Endothelial cell of umbilical vein (primary cell): ENCODE data around the gene ANKDD1B. TPM values are rescaled to one million over a fixed set of nuclear protein-coding genes. Genes with fewer than 3 reads are reported as not detected.

Experiments used
- BruUV-seq: library from RNA; stranded (reverse); fragments of 400-500 nt; replicated peaks from 2 replicates; lab custom pipeline; 2021; lab: Mats Ljungman, UMichigan
- CTCF ChIA-PET: fragments of 300-600, 350-600 bp; sonication (Branson Sonifier 250); formaldehyde crosslinking; loops from one replicate; lab custom pipeline; 2021; ENCODE audit warnings: antibody characterized with exemption, inconsistent platforms; lab: Charles Lee
- POLR2A ChIA-PET: fragments of 300-600, 350-600 bp; sonication (Branson Sonifier 250); formaldehyde crosslinking; loops from one replicate; lab custom pipeline; 2021; ENCODE audit warnings: antibody characterized with exemption, inconsistent platforms; lab: Charles Lee
- DNase-seq: peaks from one replicate; pipeline ENCODE4 v3.0.0-alpha.2; 2011; ENCODE audit warnings: low read depth, low spot score
- FAIRE-seq: peaks from 2 replicates; lab custom pipeline; 2011; peaks lifted over from hg19 to GRCh38; lab: Jason Lieb, UNC
- H2AFZ ChIP-seq: 2 replicates; pipeline ENCODE4 v1.6.0; 2012; ENCODE audit warnings: low read depth, low read length, control low read depth, inconsistent platforms
- H3K27ac ChIP-seq: 2 replicates; pipeline ENCODE4 v1.5.1; 2011; ENCODE audit warnings: low read depth, mild to moderate bottlenecking, control low read depth, low read length, moderate library complexity; ENCODE audit not compliant: insufficient read depth
- H3K27me3 ChIP-seq, 2 experiments: 2 replicates each; pipeline versions ENCODE4 v1.6.0 to v1.6.1; 2011; ENCODE audit warnings: low read length in 2 of 2, mixed read lengths in 1 of 2; ENCODE audit not compliant: control insufficient read depth in 2 of 2, insufficient read depth in 2 of 2
- H3K36me3 ChIP-seq, 2 experiments: 2 replicates in 1 of 2; 3 replicates in 1 of 2; pipeline ENCODE4 v1.5.1; 2011; ENCODE audit warnings: low read length in 2 of 2, mild to moderate bottlenecking in 1 of 2, moderate library complexity in 1 of 2; ENCODE audit not compliant: control insufficient read depth in 2 of 2, insufficient read depth in 2 of 2; ENCODE audit errors: extremely low read depth in 1 of 2
- H3K4me1 ChIP-seq: 3 replicates; pipeline ENCODE4 v1.5.1; 2011; ENCODE audit warnings: mild to moderate bottlenecking, low read length; ENCODE audit not compliant: control insufficient read depth, insufficient read depth; ENCODE audit errors: extremely low read depth
- H3K4me2 ChIP-seq: 2 replicates; pipeline ENCODE4 v1.6.1; 2011; ENCODE audit warnings: low read length, control low read depth, mixed read lengths; ENCODE audit not compliant: insufficient read depth
- H3K4me3 ChIP-seq, 3 experiments: fragments of 200-600 bp in 1 of 3; sonication (generic), shearing (Covaris generic) in 1 of 3; replicated peaks in 1 of 3; 2 replicates each; pipeline ENCODE4 v1.5.1; 2011 to 2016; ENCODE audit warnings: control low read depth in 3 of 3, low read length in 3 of 3, mild to moderate bottlenecking in 2 of 3, inconsistent platforms in 1 of 3, low read depth in 1 of 3, moderate library complexity in 1 of 3; ENCODE audit not compliant: insufficient read depth in 1 of 3
- H3K79me2 ChIP-seq: 2 replicates; pipeline ENCODE4 v1.6.0; 2012; ENCODE audit warnings: low read length, inconsistent platforms; ENCODE audit not compliant: control insufficient read depth, insufficient read depth
- H3K9ac ChIP-seq: replicated peaks from 2 replicates; pipeline ENCODE3; 2011; ENCODE audit warnings: low read length, control low read depth; ENCODE audit not compliant: insufficient read depth; ENCODE audit errors: extremely low read depth
- H3K9me1 ChIP-seq: replicated peaks from 3 replicates; pipeline ENCODE4 v1.6.0; 2011; ENCODE audit warnings: mild to moderate bottlenecking, low read length; ENCODE audit not compliant: control insufficient read depth, insufficient read depth; ENCODE audit errors: extremely low read depth
- H3K9me3 ChIP-seq: replicated peaks from 2 replicates; pipeline ENCODE4 v1.5.1; 2012; ENCODE audit warnings: low read length, inconsistent platforms; ENCODE audit not compliant: control insufficient read depth, insufficient read depth
- H4K20me1 ChIP-seq: replicated peaks from 2 replicates; pipeline ENCODE3; 2011; ENCODE audit warnings: mild to moderate bottlenecking, low read length; ENCODE audit not compliant: control insufficient read depth, insufficient read depth; ENCODE audit errors: extremely low read depth
- CTCF ChIP-seq, 2 donors: IDR thresholded peaks; 1 replicate in 1 of 2; 2 replicates in 1 of 2; pipeline ENCODE4 v1.5.1; 2011; ENCODE audit warnings: low read length in 2 of 2, mild to moderate bottlenecking in 2 of 2, moderate library complexity in 2 of 2, control low read depth in 1 of 2, inconsistent platforms in 1 of 2, low read depth in 1 of 2; ENCODE audit not compliant: insufficient read depth in 1 of 2; ENCODE audit errors: extremely low read depth in 1 of 2
- EZH2 ChIP-seq: IDR thresholded peaks from 2 replicates; pipeline ENCODE4 v1.6.1; 2012; ENCODE audit warnings: borderline replicate concordance, low read depth, mild to moderate bottlenecking, moderate library complexity, low read length, inconsistent platforms; ENCODE audit not compliant: severe bottlenecking
- MYC ChIP-seq: IDR thresholded peaks from one replicate; pipeline ENCODE4 v1.6.1; 2011; ENCODE audit warnings: mild to moderate bottlenecking, low read depth, low read length
- dilution Hi-C: fragments of 300-500 bp; cut with MboI; formaldehyde crosslinking; loops from one replicate; pipeline ENCODE4 v1.15.0; 2019; ENCODE audit warnings: low sequenced_read_pairs; ENCODE audit not compliant: extremely low pct_ligation_motif_present
- intact Hi-C: fragments of 100-400 bp; cut with micrococcal nuclease; formaldehyde crosslinking; loops from one replicate; pipeline ENCODE4 v1.10.0; 2022
- polyA plus RNA-seq, 4 experiments: library from polyadenylated mRNA; depleted of rRNA in 3 of 4; stranded (reverse) in 3 of 4; unstranded in 1 of 4; fragments of >200 nt; gene quantifications; 2 replicates each; pipeline versions ENCODE4 v1.2.1 to v1.2.3, GENCODE V29; 2011 to 2012; ENCODE audit warnings: missing spikeins in 1 of 4
- total RNA-seq: library from RNA; stranded (reverse); gene quantifications from 2 replicates; pipeline ENCODE4 v1.2.3, GENCODE V29; 2021

ANKDD1B gene
- total and polyA plus RNA-seq, 2 donors (not counting 3 experiments of a cell fraction or from before 2014, with no cell fraction given) = 0.15 to 0.71 TPM

GRCh38 chr5:75651575-75652238 is 40.5 kb downstream of the ANKDD1B start:
- ChIA-PET CTCF (interaction anchor here (0.8 kb wide), 1 partner anchor 10 kb away, joined by 3 read pairs; no protein-coding TSS in a partner anchor), POLR2A (no interaction called here)
- Histone ChIP-seq H3K4me3 (no peak overlapping the region), H3K9me1 (no peaks in the 10 kb centered on the region), H3K27me3 (no peaks in the 10 kb centered on the region), H2AFZ (no peak overlapping the region), H3K27ac (no peak overlapping the region), H3K79me2 (no peaks in the 10 kb centered on the region), H3K4me2 (no peak overlapping the region), H3K9me3 (no peaks in the 10 kb centered on the region), H3K4me1 (no peaks in the 10 kb centered on the region), H3K9ac (no peak overlapping the region), H3K36me3 (no peaks in the 10 kb centered on the region), H4K20me1 (no peaks in the 10 kb centered on the region)
- intact Hi-C loops (no loop called here), dilution Hi-C loops (no loop called here)
- no TSS peak for BruUV-seq
- no peak for FAIRE-seq
- DNase-seq = no peak
- no peak for TF ChIP-seq CTCF (IDR thresholded peaks at IDR 0.05; ENCODE audit: extremely low read depth in 1 of 2, insufficient read depth in 1 of 2, low read depth in 1 of 2, low read length in 2 of 2)
- TF ChIP-seq MYC = no peak
- TF ChIP-seq EZH2 = no peak

GRCh38 chr5:75653521-75653920 is 42.3 kb downstream of the ANKDD1B start:
- no TSS peak for BruUV-seq
- Histone ChIP-seq H3K36me3 (no peaks in the 10 kb centered on the region), H3K27ac (no peak overlapping the region), H3K9me1 (no peaks in the 10 kb centered on the region), H3K4me3 (no peak overlapping the region), H2AFZ (no peak overlapping the region), H3K79me2 (no peaks in the 10 kb centered on the region), H3K4me1 (no peaks in the 10 kb centered on the region), H3K9me3 (no peaks in the 10 kb centered on the region), H3K27me3 (no peaks in the 10 kb centered on the region), H3K9ac (no peak overlapping the region), H4K20me1 (no peaks in the 10 kb centered on the region), H3K4me2 (no peak overlapping the region)
- TF ChIP-seq MYC = no peak
- no peak for TF ChIP-seq CTCF (IDR thresholded peaks at IDR 0.05; ENCODE audit: extremely low read depth in 1 of 2, insufficient read depth in 1 of 2, low read depth in 1 of 2, low read length in 2 of 2)
- POLR2A ChIA-PET = no interaction called here
- dilution Hi-C loops = no loop called here
- no peak for DNase-seq
- no peak for FAIRE-seq
- CTCF ChIA-PET = no interaction called here
- intact Hi-C loops = no loop called here
